Dedifferentiated amniotic fluid mesenchymal stem cell (primary cell): ENCODE measurements around the gene CPPED1.
"Not testable (repeated sequence)": the region's sequence is repeated elsewhere in the genome, so short reads cannot be mapped to it uniquely, and the experiment has no call there.

Experiments used
- DNase-seq: peaks from one replicate; pipeline ENCODE4 v3.0.0-alpha.2; 2016; ENCODE audit errors: extremely low spot score

CPPED1 gene, protein sequence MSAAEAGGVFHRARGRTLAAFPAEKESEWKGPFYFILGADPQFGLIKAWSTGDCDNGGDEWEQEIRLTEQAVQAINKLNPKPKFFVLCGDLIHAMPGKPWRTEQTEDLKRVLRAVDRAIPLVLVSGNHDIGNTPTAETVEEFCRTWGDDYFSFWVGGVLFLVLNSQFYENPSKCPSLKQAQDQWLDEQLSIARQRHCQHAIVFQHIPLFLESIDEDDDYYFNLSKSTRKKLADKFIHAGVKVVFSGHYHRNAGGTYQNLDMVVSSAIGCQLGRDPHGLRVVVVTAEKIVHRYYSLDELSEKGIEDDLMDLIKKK

DNA sequence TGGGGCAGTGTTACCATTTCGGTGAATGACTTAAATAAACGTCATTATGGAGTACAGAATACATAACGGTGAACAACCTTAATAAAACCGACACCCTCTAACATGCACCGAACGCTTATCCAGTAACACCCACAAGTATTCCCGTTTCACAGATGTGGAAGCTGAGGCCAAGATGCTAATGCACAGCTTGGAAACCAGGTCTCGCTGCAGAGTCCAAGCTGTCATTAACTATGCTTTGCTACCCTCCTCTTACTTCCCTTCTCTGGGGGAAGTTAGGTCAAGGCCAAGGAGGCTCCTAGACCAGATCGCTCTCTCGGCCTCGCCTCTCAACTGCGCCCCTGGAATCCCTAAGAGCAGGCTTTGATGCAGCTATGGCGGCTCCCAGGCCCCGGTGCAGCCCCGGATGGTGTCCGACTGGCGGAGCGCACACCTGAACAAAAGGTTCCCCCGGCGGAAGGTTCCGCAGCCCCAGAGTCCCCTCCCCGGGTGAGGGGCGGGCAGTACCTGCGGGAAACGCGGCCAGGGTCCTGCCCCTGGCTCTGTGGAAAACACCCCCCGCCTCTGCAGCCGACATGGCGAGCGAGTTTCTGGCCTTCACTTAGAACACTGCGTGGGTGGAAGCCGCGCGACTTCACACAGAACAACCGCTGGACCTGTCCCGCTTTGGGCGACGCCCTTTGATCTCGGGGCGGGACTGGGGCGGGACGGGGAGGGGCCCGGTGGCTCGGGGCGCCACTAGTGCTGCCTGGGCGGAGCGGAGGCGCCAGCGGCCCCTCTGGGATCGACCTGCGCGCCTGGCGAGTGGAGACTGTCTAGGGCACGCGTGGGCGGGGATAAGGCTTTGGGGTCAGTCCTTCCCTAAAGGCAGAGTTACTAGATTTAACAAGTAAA lies at the start of gene CPPED1:
CPPED1 (minus strand) TSS at position 685 of the 891 bp plus-strand sequence; CDS start at position 574, 111 bp downstream.
- DNase-seq = peak; percentile 81

DNA sequence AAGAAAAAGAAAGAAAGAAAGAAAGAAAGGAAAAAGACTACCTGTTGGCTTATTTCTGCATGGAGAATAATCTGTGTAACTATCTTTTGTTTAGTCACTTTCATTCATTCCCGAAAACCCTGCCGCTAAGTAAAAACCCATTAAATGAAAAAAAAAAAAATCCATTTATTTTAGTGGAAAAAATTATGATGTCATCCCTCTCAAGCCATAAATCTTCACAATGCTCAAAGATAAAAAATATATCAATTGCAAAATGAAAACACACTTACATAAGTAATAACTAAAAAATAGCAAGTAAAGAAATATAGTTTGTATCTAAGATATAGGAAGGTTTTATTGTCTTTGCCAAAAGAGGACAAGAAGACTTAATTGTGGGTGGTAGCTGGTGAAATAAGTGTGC lies 46.5 kb upstream of the CPPED1 start:
- DNase-seq = no peak

DNA sequence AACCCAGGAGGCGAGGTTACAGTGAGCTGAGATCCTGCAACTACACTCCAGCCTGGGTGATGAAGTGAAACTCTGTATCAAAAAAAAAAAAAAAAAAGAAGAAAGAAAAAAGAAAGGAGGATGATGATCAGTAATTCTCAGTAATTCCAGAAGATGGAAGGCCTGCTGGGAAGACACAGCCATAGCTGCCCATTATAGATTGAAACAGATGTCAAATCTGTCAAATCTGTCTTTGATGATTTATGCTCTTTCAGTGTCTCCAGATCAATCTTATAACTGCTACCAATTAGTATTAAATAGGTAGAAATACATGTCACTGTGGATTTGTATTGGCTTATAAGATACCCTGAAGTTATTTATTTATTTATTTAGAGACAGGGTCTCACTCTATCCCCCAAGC lies 42.9 kb upstream of the CPPED1 start:
- no peak for DNase-seq

DNA sequence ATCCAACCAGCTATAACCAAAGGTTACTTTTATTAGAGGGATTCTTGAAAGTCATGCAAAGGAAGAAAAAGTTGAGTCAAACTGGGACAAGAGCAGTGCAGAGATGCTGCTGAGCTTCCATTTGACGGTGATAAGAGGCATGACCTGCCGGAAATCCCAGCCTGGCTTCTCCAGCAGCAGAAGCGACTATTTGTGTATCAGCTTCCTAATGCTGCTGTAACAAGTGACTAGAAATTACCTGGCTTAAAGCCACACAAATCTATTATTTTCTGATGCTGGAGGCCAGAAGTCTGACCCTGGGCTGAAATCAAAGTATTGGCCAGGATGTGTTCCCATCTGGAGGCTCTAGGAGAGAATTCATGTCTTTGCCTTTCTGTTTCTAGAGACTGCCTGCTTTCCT lies 41.6 kb upstream of the CPPED1 start:
- no peak for DNase-seq

DNA sequence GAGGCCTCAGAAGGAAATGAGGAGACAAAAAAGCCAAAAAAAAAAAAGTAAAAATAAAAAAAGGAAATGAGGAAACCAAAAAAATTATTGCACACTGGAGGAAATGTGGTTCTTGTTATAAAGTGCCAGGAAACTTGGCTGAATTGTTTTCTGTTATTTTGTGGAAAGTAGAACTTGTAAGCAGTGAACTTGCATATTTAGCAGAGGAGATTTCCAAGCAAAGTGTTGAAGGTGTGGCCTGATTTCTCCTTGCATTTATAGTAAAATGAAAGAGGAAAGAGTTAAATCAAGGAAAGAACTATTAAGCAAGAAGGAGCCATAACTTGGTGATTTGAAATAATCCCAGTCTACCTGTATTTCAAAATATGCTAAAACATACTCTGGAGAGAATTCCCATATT lies 34.1 kb upstream of the CPPED1 start:
- no peak for DNase-seq

DNA sequence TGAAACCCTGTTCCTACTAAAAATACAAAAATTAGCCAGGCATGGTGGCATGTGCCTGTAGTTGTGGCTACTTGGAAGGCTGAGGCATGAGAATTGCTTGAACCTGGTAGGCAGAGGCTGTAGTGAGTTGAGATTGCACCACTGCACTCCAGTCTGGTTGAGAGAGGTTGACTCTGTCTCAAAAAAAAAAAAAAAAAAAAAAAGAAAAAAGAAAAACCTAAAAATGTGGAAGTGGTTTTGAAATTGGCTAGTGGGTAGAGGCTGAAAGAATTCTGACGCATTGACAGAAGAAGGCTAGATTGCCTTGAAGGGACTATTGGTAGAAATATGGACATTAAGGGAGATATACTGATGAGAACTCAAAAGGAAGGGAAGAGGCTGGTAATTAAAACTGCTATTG lies 33.6 kb upstream of the CPPED1 start:
- DNase-seq = no peak

DNA sequence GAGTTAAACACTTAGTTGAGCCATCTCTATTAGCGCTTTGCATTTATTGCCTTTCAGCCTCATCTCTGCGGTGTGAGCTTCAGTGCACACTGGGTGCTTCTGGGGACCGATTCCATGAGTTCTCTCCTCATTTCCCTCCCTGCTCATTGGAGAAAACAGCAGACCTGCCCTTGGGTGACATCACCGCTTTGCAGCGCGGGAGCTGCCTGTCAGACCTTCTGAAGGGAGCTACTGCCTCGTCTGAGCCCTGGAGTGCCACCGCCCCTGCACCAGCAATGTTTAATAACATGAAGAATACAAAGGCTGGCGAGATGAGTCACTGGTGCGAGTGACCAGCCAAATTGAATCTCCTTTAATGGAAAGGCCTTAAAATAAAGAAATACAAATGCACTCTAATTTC lies 30.2 kb upstream of the CPPED1 start:
- no peak for DNase-seq

DNA sequence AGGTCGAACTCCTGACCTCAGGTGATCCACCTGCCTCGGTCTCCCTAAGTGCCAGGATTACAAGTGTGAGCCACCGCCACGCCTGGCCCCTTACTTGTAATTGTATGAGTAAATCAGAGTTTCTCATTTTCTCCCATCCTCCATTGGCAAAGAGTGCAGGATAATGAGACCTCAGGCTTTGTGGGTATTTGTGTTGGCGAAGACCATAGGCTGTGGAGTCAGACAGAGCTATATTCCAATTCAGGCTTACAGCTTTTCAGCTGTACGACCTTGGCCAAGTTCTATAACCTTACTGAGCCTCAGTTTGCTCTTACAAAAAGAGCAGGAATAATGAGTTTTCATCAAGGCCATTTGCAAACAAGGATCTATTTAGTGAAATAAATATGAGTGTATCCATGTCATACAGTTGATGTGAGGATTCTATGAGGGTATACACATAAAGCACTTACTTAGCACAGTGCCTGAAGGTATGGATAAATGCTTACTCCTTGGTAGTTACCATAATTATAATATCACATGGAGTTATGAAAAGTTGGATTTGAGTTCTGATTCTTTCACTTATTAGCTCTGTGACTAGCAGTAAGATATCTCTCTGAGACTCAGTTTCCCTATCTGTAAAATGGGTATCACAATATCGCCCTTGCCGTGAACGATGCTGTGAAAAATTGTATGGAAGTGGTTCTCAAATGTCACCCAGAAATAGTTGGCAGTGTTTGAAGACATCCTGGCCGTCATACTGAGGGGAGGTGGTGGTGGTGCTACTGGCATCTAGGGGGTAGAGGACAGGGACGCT lies 25.6 kb upstream of the CPPED1 start:
- no peak for DNase-seq

DNA sequence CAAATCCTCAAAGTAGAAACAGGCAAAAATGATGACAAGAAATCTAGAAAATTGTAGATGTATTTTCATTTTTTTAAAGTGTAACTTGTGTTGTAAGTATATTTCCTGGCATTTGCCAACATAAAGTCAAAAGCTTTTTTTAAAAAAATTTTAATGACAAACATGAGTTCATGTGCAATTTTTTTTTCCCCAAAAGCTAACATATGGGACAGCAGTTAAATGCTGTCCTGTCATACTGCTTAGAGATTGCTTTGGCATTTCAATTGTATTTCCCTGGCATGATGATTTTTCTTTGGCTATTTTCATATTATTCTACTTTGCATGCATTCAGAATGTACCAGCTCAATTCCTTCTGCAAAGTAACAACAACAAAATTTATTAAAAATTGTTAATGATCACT lies 24.5 kb upstream of the CPPED1 start:
- no peak for DNase-seq

DNA sequence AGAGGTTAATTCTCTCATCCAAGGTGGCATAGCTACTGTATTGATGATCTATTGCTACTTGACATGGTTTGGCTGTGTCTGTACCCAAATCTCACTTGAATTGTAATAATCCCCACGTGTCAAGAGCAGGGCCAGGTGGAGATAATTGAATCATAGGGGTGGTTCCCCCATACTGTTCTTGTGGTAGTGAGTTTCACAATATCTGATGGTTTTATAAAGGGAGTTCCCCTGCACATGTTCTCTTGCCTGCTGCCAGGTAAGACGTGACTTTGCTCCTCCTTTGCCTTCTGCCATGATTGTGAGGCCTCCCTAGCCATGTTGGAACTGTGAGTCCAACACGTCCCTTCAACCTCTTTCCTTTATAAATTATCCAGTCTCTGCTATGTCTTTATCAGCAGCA lies 22.9 kb upstream of the CPPED1 start:
- DNase-seq = no peak

DNA sequence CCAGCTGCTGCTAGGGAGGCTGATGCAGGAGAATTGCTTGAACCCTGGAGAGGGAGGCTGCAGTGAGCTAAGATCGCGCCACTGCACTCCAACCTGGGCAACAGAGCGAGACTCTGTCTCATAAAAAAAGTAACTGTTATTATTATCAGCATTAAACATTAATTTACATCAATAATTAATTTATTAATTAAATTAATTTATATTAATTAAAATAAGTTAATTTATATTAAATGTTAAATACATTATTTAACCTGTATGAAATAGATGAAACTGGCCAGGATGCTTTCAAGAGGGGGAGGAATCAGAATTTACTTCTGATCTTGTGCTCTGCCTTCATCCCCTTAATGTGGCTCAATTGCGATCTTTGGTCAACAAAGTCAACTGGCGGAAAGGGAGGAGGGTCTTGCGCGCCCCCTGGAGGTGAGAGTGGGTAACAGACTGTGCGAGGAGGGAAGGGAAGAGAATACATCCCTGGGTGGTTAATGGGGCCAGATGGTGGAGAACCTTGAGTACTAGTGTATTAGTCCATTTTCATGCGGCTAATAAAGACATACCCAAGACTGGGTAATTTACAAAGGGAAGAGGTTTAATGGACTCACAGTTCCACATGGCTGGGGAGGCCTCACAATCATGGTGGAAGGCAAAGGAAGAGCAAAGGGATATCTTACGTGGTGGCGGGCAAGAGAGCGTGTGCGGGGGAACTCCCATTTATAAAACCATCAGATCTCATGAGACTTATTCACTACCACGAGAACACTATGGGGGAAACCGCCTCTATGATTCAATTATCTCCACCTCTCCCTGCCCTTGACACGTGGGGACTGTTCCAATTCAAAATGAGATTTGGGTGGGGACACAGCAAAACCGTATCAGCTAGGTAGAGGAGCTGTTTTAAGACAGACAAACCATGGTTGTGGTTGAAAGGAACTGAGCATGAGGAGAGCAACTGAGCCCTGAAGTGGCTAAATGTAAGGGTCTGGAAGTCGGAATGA lies 15.7 kb upstream of the CPPED1 start:
- no peak for DNase-seq

DNA sequence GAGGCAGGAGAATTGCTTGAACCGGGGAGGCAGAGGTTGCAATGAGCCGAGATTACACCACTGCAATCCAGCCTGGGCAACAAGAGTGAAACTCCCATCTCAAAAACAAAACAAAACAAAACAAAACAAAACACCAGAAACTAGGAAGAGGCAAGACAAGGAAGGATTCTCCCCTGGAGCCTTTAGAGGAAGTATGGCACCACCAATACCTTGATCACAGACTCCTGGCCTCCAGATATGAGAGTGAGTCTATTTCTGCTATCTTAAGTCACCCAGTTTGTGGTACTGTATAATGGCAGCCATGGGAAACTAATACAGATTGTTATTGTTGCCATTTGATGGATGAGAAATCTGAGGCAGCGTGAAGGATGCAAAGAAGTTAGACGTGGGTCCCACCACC lies 14.6 kb upstream of the CPPED1 start:
- no peak for DNase-seq

DNA sequence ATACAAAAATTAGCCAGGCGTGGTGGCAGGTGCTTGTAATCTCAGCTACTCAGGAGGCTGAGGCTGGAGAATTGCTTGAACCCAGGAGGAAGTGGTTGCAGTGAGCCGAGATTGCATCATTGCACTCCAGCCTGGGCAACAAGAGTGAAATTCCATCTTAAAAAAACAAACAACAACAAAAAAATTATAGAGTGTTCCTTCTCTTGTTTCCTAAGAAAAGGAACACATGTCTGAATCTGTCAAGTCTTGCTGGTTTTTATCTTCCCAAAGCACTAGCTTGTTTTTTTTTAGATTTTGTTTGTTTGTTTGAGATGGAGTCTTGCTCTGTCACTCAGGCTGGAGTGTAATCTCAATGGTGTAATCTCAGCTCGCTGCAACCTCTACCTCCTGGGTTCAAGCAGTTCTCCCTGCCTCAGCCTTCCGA lies 13.1 kb upstream of the CPPED1 start:
- DNase-seq = peak; percentile 31

DNA sequence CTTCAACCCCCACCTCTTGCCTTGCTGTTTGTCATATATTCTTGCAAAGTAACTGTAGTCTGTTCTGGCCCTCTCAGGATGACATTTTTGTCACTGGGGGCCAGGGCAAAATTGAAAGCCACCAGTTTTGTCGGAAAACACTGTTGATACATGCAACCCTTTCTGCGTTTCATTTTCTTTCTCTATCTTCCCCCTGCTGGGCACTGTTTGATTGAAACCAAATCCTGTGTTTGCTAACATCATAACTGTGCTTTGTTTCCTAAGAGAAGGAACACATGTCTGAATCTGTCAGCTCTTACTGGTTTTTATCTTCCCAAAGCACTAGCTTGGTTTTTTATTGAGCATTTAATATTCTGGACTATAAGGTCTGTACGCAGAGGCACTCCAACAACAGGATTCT lies 11.7 kb upstream of the CPPED1 start:
- DNase-seq = peak; percentile 21

DNA sequence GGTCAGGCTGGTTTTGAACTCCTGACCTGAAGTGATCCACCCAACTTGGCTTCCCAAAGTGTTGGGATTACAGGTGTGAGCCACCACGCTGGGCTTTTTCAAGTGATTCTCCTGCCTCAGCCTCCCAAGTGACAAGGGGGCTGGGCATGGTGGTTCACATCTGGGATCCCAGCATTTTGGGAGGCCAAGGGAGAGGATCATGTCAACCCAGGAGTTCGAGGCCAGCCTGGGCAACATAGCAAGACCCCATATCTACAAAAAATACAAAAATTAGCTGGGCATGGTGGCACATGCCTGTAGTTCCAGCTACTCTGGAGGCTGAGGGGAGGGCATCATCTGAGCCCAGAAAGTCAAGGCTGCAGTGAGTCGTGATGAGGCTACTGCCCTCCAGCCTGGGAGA lies 10.0 kb upstream of the CPPED1 start:
- not testable (repeated sequence) for DNase-seq

DNA sequence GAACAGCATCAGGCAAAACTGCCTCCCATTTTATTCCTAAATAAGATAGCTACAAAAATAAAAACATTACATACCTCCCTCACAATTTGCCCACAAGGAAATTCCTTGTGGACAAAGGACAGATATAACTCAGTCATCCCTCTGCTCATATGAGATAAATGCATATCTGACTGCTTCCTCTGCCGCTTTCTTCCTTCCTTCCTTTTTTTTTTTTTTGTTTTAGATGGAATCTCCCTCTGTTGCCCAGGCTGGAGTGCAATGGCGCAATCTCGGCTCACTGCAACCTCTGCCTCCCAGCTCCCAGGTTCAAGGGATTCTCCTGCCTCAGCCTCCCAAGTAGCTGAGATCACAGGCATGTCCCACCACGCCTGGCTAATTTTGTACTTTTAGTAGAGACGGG lies 9.6 kb upstream of the CPPED1 start:
- DNase-seq = not testable (repeated sequence)

DNA sequence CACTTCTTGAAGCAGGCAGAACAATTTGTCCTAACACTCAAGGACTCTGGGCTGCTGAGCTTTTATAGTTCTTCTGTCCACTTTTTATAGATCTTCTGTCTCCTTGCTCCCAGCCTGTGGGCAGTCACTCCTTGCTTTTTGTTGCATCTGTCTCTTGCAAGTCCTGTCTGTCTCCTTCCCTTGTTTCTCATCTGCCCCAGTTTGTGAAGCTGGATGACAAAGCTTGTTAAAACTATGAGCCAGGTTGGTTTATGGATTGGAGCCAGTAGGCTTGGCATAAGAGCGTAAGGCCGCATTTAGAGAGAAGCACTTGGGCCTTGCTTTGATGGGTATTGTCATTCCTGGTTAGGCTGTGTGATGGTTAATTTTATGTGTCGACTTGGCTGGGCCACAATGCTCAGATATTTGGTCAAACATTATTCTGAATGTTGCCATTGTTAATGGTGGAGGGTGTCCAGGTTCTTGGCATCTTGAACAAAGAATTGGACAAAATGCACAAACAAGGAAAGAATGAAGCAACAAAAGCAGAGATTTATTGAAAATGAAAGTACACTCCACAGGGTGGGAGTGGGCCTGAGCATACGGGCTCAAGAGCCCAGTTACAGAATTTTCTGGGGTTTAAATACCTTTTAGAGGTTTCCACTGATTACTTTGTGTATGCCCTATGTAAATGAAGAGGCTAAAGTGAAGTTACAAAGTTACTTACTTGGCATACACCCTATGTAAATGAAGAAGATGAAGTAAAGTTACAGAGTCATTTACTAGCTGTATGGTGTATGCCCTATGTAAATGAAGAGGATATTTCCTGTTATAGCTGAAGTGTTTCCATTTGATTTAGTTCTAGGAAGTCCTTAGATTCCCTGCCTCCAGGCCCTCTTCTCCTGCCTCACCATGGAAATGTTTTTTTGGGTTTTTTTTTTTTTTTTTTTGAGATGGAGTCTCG lies 8.0 kb upstream of the CPPED1 start:
- DNase-seq = no peak

DNA sequence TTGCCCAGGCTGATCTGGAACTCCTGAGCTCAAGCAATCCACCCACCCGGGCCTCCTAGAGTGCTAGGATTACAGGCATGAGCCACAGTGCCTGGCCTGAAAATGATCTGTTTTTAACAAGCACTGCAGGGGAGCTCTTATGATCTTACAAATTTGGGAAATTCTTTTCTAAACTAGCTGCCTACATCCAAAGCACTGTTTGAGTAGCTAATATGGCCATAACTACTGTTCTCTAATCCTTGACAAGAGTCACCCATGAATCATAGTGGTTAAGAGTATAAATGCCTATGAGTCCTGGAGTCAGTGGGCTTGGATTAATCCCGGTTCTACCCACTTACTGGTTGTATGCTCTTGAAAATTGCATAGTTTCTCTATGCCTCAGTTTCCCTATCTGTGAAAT lies 1.4 kb upstream of the CPPED1 start:
- DNase-seq = no peak

DNA sequence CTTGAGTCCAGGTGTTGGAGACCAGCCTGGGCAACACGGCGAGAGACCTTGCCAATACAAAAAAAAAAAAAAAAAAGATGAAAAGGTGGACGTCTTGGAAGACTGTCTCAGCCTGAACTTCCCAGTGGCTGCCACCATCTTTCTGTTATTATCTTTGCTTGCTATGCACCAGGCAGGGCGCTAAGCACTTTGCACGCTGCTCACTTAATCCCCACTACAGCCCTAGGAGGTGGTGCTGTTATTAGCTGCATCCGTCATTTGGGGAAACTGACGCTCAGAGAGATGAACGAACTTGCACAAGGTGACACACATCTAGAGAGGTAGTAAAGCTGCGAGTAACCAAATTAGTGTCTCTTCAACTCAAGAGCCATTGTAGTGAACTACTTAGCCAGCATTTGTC lies 708 bp upstream of the CPPED1 start:
- no peak for DNase-seq

DNA sequence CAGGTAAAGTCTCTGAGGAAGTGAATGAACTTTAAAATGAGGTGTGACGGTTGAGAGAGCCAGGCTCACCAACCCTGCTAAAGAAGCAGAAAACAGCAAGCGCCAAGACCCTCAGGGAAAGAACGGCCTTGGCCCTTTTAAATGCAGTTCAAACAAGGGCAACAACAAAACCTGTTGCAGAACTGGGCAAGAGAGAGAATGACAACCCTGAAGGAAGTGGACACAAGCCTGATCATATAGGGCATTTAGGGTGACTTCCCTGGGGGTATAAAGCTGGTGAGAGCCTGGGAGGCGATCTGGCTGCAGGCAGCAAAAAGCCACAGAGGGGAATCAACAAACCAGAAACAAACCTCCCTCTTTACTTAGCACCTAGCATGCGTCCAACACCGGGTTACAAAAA lies 1.0 kb downstream of the CPPED1 start:
- no peak for DNase-seq
